Kidney epithelial cell (primary cell): ENCODE data around the gene NEDD4. TPM values are rescaled to one million over a fixed set of nuclear protein-coding genes. Genes with fewer than 3 reads are reported as not detected.

ENCODE experiments used
- DNase-seq: peaks from one replicate; pipeline ENCODE4 v3.0.0-alpha.2; 2010; ENCODE audit warnings: low read depth
- H3K27me3 ChIP-seq: 2 replicates; pipeline ENCODE4 v1.6.0; 2011; ENCODE audit warnings: low read length; ENCODE audit not compliant: control insufficient read depth, insufficient read depth
- H3K36me3 ChIP-seq: 2 replicates; pipeline ENCODE4 v1.5.1; 2011; ENCODE audit warnings: low read length; ENCODE audit not compliant: control insufficient read depth, insufficient read depth
- H3K4me3 ChIP-seq: 2 replicates; pipeline ENCODE4 v1.5.1; 2011; ENCODE audit warnings: low read depth, mild to moderate bottlenecking, control low read depth, low read length
- CTCF ChIP-seq: IDR thresholded peaks from 2 replicates; pipeline ENCODE4 v1.5.1; 2011; ENCODE audit warnings: mild to moderate bottlenecking, moderate library complexity, low read length, control low read depth, inconsistent platforms; ENCODE audit not compliant: insufficient read depth, poor library complexity, severe bottlenecking
- total RNA-seq: library from RNA; depleted of rRNA; stranded (reverse); fragments of >200 nt; gene quantifications from 2 replicates; pipeline ENCODE4 v1.2.3, GENCODE V29; 2015

The NEDD4 gene
- 26.8 and 28.0 TPM in 2 replicates for total RNA-seq

- H3K27me3 ChIP-seq: no peaks in the 10 kb centered on the region
- peak; percentile 57 for DNase-seq
- peak within 1 kb of the TSS; percentile 69 for H3K4me3 ChIP-seq
- H3K36me3 ChIP-seq: no peaks in the 10 kb centered on the region
- TF ChIP-seq CTCF: peak; percentile 50
Measured at GRCh38 chr15:55993111-55993803, at the start of gene NEDD4. TSS of gene NEDD4 (minus strand) at chr15:55993612. CDS start at chr15:55993555, 57 bp downstream.

- H3K4me3 ChIP-seq: no peak overlapping the region
- no peak for DNase-seq
- no peaks in the 10 kb centered on the region for H3K27me3 ChIP-seq
- no peaks in the 10 kb centered on the region for H3K36me3 ChIP-seq
- TF ChIP-seq CTCF: no peak
Measured at GRCh38 chr15:56042498-56042897, 49.1 kb upstream of the NEDD4 start.

GRCh38 chr15:56042031-56042430, 48.6 kb upstream of the NEDD4 start:
- Histone ChIP-seq H3K27me3 (no peaks in the 10 kb centered on the region), H3K4me3 (no peak overlapping the region), H3K36me3 (no peaks in the 10 kb centered on the region)
- no peak for TF ChIP-seq CTCF
- no peak for DNase-seq

GRCh38 chr15:56040081-56041035, 46.9 kb upstream of the NEDD4 start:
- H3K27me3 ChIP-seq: no peaks in the 10 kb centered on the region
- DNase-seq: peak; percentile 95
- no peak overlapping the region for H3K4me3 ChIP-seq
- no peak for TF ChIP-seq CTCF
- no peaks in the 10 kb centered on the region for H3K36me3 ChIP-seq

GRCh38 chr15:56038707-56039106, 45.3 kb upstream of the NEDD4 start:
- Histone ChIP-seq H3K36me3 (no peaks in the 10 kb centered on the region), H3K4me3 (no peak overlapping the region), H3K27me3 (no peaks in the 10 kb centered on the region)
- TF ChIP-seq CTCF: no peak
- DNase-seq: no peak
